Left ventricle myocardium superior (tissue), 1 donor: ENCODE data around the gene AKAP6. TPM values are rescaled to one million over a fixed set of nuclear protein-coding genes. Genes with fewer than 3 reads are reported as not detected.

ENCODE experiments used
- ATAC-seq: fragments of 200-7000 bp; cut with Tn5 transposase; one replicate; pipeline ENCODE4 v1.9.1; 2020; ENCODE audit warnings: mild to moderate bottlenecking, moderate library complexity
- DNase-seq: peaks from one replicate; pipeline ENCODE4 v3.0.0-alpha.2; 2020
- intact Hi-C: fragments of 100-400 bp; cut with micrococcal nuclease; formaldehyde crosslinking; loops from one replicate; pipeline ENCODE4 v1.11.0; 2022
- total RNA-seq: library from RNA; stranded (reverse); fragmentation: NEBNext Ultra II Directional; extraction: Animal tissue kit (Norgen Biotek cat#: 25700); gene quantifications from one replicate; pipeline ENCODE4 v1.2.1, GENCODE V29; 2021
- donor health status: DM: no; HTN: yes; CAD: no; lungs with severe emphysema.

The AKAP6 gene
- total RNA-seq, 1 donor from 2014 or later, result 172 TPM

DNA sequence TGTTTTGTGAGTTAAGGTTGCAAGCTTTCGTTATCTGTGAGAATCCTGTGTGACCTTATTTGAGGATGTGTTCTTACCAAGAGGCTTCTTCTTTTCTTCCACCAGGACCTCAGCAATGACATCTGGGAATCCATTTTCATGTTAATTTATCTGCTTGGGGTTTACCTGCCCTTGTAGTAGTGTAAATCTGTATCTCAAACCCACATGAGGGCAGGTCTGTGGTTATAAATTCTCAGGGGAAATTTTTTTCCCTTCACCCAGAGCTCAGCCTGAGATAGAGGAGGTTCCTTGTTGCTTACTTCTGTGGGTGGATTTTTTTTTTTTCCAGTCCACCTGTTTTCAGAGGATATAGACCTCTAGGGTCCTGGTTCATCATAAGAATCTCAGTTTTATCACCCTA is 70.8 kb downstream of the AKAP6 start:
- ATAC-seq (no peak), DNase-seq (no peak)
- intact Hi-C loops, result no loop called here

DNA sequence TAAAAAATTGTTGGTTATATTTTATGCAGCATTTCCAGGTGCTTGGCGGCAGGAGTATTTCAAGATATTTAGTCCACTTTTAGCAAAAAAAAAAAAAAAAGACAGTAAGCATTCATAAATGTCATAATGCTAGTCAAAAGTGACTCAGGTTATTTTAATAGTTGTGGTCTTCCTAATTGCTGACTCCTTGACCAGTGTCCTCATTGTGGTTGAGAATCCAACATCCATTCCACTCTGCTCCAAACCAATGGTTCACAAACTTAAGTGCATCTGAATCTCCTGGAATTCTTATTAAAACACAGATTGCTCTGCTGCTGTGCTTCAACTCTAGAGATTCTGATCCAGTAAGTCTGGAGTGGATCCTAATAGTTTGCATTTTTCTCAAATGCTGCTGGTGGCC is 71.4 kb downstream of the AKAP6 start:
- DNase-seq, result no peak
- intact Hi-C loops, result no loop called here

GRCh38 chr14:32403021-32403420 is 73.9 kb downstream of the AKAP6 start:
- no peak for ATAC-seq
- intact Hi-C loops, result no loop called here
- DNase-seq, result no peak

More for the DNA sequence above, 71.4 kb downstream of the AKAP6 start:
- ATAC-seq, result no peak

GRCh38 chr14:32403688-32404087 is 74.6 kb downstream of the AKAP6 start:
- DNase-seq, result no peak
- no peak for ATAC-seq
- intact Hi-C loops, result no loop called here

- intact Hi-C loops, result no loop called here
- ATAC-seq (peak; percentile 93), DNase-seq (peak; percentile 50)
Measured at GRCh38 chr14:32404784-32405573, 75.9 kb downstream of the AKAP6 start.

GRCh38 chr14:32405856-32406255 is 76.8 kb downstream of the AKAP6 start:
- intact Hi-C loops, result no loop called here
- no peak for ATAC-seq
- DNase-seq, result no peak

- DNase-seq, result peak; percentile 32
- intact Hi-C loops, result no loop called here
- peak; percentile 69 for ATAC-seq
Measured at GRCh38 chr14:32407130-32407529, 78.0 kb downstream of the AKAP6 start.

GRCh38 chr14:32408018-32408417 is 78.9 kb downstream of the AKAP6 start:
- DNase-seq, result peak; percentile 41
- intact Hi-C loops, result no loop called here
- no peak for ATAC-seq

GRCh38 chr14:32412103-32412502 is 83.0 kb downstream of the AKAP6 start:
- DNase-seq (no peak), ATAC-seq (no peak)
- intact Hi-C loops, result no loop called here

GRCh38 chr14:32412532-32412931 is 83.4 kb downstream of the AKAP6 start:
- intact Hi-C loops, result no loop called here

DNA sequence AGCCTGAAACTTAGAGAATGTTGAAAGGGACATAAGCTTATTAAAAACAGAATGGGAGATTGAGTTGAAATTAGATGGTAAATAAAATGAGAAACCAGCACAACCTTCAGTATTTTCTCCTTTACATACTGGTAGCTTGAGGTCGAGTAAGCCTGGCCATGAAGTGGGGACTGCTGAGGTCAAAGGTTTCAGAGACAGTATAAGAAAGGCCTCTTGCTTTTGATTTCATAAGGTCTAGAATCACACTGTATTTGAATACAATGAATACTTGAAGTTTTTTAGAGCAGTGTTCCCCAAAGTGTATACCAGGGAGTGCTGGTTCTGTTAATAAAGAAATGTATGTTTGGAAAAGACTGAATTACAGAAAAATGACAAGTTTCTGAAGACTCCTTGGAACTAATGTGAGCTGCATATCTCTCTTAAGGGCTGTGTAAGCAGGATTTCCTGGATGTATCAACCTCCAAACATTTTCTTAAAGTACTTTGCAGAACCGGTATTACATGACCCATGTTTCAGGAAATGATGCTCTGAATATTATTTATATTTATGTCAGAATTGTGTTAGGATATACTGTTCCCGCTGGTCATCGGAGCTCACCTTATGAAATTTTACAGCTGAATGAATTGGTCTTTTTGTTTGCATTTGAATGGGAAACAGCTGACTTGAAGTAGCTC is 85.0 kb downstream of the AKAP6 start:
- ATAC-seq, result no peak
- DNase-seq, result no peak
- intact Hi-C loops, result no loop called here

More at GRCh38 chr14:32412532-32412931, 83.4 kb downstream of the AKAP6 start:
- DNase-seq, result no peak
- ATAC-seq, result no peak

DNA sequence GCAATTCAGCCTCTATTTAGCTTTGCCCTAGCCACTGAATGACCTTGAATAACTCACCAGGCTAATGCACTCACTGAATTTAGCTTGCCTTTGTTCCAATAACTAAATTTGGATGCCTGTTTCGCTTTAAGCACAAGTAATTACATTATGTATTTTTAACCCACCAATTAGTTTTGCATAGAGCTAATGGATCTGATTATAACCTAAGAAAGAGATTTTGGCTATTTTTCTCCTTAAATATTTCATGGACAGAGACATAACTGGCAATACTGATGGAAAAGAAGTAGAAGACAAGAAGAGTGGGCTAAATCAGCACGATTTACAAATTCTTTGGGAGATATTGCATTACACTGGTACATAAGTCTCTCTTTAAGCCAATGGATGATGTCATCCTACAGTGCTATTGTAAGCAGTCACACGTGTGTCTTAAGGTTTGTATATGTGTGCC is 85.7 kb downstream of the AKAP6 start:
- intact Hi-C loops, result no loop called here
- ATAC-seq (peak; percentile 19), DNase-seq (no peak)

DNA sequence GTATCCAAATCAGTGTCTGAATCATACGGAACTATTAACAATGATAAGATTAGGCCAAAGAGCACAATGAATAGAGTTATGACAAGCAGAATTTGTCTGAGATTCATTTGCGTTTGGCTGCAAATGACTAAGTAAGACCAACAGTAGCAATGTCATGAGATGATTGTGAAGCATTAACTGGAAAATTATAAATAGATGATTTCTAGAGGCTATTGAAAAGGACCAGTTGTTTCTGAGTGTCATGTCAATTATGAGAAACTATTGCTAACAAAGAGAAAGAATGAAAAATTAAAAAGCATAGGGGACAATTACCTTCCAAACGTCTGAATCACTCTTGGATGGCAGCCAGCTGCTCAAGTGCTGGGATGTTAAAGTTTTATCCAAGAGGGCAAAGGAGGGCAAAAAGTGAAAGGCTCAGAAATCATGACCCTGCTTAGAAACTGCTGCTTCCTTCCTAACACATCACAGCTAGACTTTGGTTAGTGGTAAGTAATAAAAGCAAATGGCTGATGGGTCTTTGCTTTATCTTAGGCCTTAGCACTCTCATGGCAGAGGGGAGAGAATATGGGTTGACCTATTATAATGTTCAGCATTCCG is 89.0 kb downstream of the AKAP6 start:
- ATAC-seq (peak; percentile 41), DNase-seq (peak; percentile 53)
- intact Hi-C loops, result no loop called here

GRCh38 chr14:32419429-32419828 is 90.3 kb downstream of the AKAP6 start:
- ATAC-seq (no peak), DNase-seq (no peak)
- intact Hi-C loops, result no loop called here

DNA sequence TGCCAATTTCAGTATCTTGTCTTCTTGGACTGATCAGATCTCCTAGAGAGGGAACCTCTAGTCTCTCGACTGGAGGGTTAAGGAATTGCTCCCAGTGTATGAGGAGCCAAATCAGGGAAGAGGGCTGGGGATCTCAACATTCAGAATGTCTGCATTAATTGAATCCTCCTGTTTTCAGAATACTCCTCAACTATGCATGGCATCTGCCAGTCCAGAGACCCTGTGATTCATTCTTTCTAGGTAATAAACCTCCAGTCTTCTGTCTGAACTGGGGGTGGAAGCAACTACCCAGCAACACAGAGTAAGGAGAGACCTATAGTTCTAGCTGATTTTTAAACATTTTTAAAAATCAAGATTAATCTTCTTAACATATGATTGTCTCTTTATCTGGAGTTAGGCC is 92.7 kb downstream of the AKAP6 start:
- intact Hi-C loops, result no loop called here
- ATAC-seq (no peak), DNase-seq (no peak)

GRCh38 chr14:32422440-32422839 is 93.3 kb downstream of the AKAP6 start:
- ATAC-seq (no peak), DNase-seq (no peak)
- intact Hi-C loops, result no loop called here

- intact Hi-C loops, result no loop called here
- ATAC-seq (no peak), DNase-seq (no peak)
Measured at GRCh38 chr14:32426028-32426427, 96.9 kb downstream of the AKAP6 start.

- ATAC-seq, result peak; percentile 69
- no peak for DNase-seq
- intact Hi-C loops, result no loop called here
Measured at GRCh38 chr14:32426586-32427388, 97.7 kb downstream of the AKAP6 start.

DNA sequence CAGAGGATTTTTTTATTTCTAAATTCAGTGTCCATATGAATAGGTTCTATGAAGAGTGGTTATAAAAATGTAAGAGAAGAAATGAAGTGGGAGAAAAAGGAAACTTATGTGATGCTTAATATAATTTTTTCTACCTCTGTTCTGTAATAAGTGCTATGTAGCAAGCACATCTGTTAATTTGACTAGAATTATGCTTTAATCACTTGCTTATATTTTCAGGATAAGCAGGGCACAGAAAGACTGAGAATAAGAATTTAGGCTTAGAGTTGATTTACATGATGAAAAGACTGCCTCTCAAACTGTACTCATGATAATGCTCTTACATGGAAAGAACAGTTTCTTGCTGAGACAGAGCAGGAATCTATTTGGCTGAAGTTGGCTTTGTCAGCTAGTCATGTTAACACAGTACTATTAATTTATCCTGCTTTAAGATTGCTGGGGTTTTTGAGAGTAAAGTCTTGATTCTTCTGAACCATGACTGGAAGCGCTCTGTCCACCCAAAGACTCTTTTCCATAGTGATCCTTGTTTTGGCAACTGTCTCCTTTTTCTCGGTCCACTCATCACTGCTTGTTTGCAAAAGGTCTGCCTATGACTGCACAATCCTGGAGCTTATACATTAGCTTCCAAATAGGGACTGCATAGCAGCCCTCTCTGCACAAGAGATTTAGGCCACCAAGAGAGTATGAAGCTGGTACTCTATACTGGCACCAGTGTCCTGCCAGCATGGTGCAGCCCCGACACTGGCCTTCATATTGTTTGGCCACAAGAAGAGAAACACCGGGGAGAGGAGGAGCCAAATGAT is 98.8 kb downstream of the AKAP6 start:
- peak; percentile 58 for ATAC-seq
- intact Hi-C loops, result no loop called here
- no peak for DNase-seq
